Islet of Langerhans (tissue), 1 donor: ENCODE data around the gene LCE5A.
"Not testable (repeated sequence)": the region's sequence is repeated elsewhere in the genome, so short reads cannot be mapped to it uniquely, and the experiment has no call there.

Experiments used
- FAIRE-seq: peaks from one replicate; lab custom pipeline; 2011; peaks lifted over from hg19 to GRCh38; lab: Jason Lieb, UNC

Gene LCE5A

DNA sequence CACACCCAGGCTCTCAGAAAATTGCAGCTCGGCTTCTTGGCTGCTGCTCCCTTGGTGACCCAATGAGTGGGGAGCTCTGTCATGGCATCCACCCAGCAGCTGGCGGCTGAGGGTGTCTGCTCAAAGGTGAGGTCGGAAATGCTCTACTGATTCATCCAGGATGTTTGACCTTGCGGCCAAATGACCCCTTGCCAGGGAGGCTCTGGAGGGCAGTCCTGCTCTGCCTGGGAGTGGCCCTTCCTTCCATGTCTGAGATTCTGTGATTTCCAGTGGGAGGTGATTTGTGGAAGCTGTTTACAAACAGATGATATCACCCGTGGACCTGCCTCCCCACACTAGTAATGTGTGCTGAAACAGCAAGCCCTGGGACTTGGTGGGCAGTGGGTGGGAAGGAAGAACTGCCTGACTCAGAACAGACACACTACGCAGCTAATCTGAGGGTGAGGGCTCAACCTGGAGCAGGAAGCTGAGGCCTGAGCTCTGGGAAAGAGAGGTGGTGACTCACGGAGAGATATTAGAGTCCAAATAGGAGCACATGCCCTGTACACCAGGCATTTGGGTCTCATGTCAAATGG lies 6.7 kb downstream of the LCE5A start:
- no peak for FAIRE-seq

GRCh38 chr1:152519851-152520250 lies 9.2 kb downstream of the LCE5A start:
- FAIRE-seq: no peak

- FAIRE-seq: no peak
These were observed 10.0 kb downstream of the LCE5A start for GRCh38 chr1:152520561-152521090.

DNA sequence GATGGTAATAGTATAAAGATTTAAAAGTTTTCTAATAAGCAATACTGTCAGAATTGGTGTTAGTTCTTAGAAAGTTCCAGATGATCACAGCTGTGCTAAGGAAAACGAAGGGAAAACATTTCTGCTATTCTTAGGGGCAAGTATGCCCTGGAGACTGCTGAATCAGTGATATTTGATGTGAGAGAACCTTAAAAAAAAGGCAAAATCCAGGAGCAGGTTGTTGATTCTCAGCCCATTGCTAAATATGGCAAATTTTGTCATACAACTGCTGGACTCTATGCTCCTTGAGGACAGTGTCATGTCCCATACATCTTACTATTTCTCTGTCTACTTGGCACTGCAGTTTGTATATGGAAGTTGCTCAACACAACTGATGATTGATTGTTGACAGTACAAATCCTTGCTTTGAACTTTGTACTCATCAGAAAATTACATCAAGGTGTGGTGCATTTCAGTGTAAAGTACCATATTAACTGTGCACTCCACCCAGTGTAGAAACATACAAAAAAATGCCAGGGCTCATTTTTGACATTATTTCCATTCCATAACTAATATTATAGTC lies 14.6 kb downstream of the LCE5A start:
- FAIRE-seq: no peak

DNA sequence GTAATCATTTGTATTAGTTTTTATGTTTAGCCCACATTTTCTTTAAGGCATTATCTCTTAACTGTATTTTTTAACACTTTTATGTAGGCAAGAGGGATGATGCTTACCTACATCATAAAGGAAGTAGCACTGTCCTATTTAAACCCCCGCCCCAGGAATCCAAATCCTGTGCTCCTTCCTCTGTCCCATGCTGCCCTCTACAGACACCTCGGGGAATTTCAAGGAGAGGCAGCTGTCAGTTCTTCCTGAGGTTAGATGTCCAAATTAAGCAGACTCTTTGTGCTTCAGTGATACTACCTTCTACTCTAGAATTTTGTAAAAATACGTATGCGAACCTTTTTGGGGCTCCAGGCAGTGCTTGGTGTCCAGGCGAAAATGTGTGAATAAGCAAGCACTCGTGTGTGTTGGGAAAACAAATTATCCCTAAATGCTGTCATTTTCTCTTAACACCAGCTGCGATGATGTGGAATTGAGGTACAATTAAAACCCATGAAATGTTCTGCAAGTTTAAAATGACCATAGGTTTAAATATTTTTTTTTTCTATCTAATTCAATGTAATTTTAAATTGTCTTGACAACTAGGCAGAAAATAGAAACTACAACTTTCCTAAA lies 22.8 kb downstream of the LCE5A start:
- no peak for FAIRE-seq

DNA sequence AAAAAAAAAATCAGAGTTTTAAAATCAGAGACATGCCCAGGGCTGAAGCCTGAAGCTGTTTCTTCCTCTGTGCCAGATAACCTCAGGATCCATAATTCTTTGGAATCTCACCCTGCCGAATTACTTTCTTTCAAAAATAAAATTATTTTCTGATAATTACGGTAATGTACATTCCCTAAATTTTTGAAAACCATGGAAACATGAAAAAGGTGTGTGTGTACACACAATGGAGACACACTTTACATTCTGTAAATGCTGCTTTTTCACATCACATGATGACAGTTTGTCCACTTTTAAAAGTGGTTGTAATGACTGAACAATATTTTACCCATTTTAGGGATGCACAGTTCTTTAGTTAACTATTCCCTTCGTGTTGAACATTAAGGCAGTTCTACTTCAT lies 25.2 kb downstream of the LCE5A start:
- no peak for FAIRE-seq

- no peak for FAIRE-seq
These were observed 26.9 kb downstream of the LCE5A start for GRCh38 chr1:152537496-152537895.

DNA sequence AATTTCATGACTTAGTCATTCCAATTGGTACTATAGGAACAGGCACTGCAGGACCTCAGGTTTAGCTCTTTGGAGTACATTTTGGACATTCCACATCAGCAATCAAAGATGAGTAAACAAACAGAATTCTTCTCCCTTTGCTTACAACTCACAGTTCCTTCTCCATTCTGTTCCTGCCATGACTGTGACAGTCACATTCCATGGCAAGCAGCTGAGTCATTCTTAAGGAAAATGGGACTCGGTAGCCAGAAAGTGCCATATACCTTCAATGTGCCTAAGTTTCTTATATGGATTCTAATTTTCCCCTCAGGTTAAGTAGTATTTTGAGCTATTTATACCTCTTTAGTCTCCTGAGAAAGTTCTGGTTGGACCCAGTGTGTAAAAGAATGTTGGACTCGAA lies 29.3 kb downstream of the LCE5A start:
- FAIRE-seq: no peak

- no peak for FAIRE-seq
These were observed 33.2 kb downstream of the LCE5A start for GRCh38 chr1:152543820-152544219.

- no peak for FAIRE-seq
These were observed 36.1 kb downstream of the LCE5A start for GRCh38 chr1:152546704-152547103.

- FAIRE-seq: not testable (repeated sequence)
These were observed 37.8 kb downstream of the LCE5A start for GRCh38 chr1:152548358-152548757.
